Measurements from ENCODE around the gene DNAAF5.

Gene DNAAF5

DNA sequence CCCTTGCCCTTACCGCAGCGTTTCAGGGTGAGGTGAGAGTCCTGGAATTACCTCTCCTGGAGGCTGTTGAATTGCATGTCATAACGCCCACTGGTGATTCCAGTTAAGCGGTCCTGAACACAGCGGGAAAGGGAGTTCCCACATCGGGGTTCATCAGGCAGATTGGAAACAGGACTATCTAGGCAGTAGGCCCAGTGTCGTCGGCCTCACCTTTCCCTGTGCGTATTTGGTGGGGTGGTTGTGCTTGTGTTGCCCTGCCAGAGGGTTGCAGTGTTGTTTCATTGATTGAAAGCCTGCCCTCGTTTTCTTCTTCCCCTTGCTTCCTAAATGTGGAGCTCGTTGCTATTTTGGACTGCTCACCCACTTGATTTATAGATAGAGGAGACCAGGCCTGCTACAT, 95.2 kb downstream of the DNAAF5 start:
- no peak for DNase-seq (ENCODE audit: low read depth)
- in situ Hi-C loops (cut with HindIII; ENCODE audit: low sequenced_read_pairs) = no loop called here
- TF ChIP-seq, protein P1, sequence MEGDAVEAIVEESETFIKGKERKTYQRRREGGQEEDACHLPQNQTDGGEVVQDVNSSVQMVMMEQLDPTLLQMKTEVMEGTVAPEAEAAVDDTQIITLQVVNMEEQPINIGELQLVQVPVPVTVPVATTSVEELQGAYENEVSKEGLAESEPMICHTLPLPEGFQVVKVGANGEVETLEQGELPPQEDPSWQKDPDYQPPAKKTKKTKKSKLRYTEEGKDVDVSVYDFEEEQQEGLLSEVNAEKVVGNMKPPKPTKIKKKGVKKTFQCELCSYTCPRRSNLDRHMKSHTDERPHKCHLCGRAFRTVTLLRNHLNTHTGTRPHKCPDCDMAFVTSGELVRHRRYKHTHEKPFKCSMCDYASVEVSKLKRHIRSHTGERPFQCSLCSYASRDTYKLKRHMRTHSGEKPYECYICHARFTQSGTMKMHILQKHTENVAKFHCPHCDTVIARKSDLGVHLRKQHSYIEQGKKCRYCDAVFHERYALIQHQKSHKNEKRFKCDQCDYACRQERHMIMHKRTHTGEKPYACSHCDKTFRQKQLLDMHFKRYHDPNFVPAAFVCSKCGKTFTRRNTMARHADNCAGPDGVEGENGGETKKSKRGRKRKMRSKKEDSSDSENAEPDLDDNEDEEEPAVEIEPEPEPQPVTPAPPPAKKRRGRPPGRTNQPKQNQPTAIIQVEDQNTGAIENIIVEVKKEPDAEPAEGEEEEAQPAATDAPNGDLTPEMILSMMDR (IDR thresholded peaks at IDR 0.05; ENCODE audit: low read depth, low read length, missing control alignments) = no peak
- H3K4me3 ChIP-seq (ENCODE audit: low read depth, low read length) = no peak overlapping the region

DNA sequence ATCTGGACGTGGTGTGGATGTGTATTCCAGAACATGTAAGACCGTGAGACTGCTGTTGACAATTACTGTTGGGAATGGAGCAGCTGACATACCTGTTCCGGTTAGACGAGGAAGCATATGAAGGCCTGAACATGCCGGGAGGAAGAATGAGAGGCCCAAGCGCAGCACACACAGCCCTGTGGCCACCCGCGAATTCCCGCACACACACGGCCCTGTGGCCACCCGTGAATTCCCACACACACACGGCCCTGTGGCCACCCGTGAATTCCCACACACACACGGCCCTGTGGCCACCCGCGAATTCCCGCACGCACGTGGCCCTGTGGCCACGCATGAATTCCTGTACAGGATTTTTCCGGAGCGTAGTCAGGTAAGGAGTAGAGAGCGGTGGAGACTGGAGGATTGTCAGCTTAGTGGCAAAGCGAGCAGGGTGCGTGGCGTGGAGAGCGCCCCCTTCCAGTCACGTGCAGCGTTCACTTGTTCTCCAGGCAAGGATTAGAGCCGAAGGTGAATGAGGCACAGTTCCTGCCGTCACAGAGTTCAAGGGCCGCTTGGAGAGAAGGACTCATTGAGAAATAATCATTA, 96.3 kb downstream of the DNAAF5 start:
- H3K4me3 ChIP-seq (ENCODE audit: low read depth, low read length) = no peak overlapping the region
- no peak for DNase-seq (ENCODE audit: low read depth)
- in situ Hi-C loops (cut with HindIII; ENCODE audit: low sequenced_read_pairs) = no loop called here
- TF ChIP-seq, protein P1 (IDR thresholded peaks at IDR 0.05; ENCODE audit: low read depth, low read length, missing control alignments) = no peak

DNA sequence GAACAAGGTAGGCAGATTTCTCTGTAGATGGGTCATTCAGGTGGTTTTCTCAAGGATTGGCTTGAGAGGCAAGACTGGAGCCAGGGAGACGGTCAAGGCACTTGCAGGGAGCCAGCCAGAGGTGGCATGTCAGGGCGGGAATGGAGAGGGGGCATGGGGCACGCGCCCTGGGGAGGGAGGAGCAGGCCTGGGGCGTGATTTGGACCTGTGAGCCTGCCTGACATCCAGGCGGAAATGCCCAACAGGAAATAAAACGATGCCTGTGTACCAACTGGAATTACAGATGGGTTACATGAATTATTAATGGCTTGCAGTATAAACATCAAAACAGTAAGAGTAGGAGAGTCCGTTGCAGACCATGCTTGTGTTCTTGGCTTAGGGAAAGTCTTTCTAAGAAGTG, 97.2 kb downstream of the DNAAF5 start:
- in situ Hi-C loops (cut with HindIII; ENCODE audit: low sequenced_read_pairs) = no loop called here
- TF ChIP-seq, protein P1 (IDR thresholded peaks at IDR 0.05; ENCODE audit: low read depth, low read length, missing control alignments) = no peak
- DNase-seq (ENCODE audit: low read depth) = no peak
- no peak overlapping the region for H3K4me3 ChIP-seq (ENCODE audit: low read depth, low read length)

DNA sequence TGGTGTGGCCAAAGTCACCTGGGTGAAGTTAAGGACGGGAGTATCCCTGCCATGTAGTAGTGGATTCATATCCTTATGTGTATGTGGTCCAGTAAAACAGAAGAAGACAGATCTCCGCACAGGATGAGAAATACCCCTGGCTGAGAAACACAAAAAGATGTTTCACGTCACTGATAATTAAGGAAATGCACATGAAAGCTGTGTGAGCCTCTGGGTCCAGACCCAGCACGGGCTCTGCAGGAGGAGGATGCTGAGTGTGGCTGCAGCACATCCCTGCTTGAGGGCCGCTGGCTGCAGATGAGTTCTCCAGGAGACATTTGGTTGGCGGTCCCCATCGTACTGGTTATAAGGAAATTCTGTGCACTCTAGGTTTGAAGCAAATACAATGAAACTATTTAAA, 97.6 kb downstream of the DNAAF5 start:
- H3K4me3 ChIP-seq (ENCODE audit: low read depth, low read length) = no peak overlapping the region
- TF ChIP-seq, protein P1 (IDR thresholded peaks at IDR 0.05; ENCODE audit: low read depth, low read length, missing control alignments) = no peak
- DNase-seq (ENCODE audit: low read depth) = no peak
- in situ Hi-C loops (cut with HindIII; ENCODE audit: low sequenced_read_pairs) = no loop called here

DNA sequence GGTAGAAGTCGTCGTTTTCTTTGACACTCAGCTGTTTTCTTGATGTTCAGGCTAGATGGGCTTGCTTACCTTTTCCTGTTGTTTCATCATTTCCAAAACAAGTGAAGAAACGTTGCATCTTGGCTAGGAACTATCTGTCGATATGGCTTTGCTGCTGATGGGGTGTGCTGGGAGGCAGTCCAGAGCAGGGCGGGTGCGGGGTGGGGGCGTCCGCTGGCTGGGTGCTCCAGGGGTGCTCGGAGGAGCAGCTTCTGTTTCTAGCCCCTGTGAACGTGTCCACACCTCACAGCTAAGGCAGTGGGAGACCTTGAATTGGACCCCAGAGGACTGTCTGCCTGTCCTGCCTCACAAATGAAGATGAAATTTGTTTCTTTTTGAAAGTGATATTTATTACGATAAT, 98.2 kb downstream of the DNAAF5 start:
- no peak for DNase-seq (ENCODE audit: low read depth)
- TF ChIP-seq, protein P1 (IDR thresholded peaks at IDR 0.05; ENCODE audit: low read depth, low read length, missing control alignments) = no peak
- in situ Hi-C loops (cut with HindIII; ENCODE audit: low sequenced_read_pairs) = no loop called here
- H3K4me3 ChIP-seq (ENCODE audit: low read depth, low read length) = no peak overlapping the region

DNA sequence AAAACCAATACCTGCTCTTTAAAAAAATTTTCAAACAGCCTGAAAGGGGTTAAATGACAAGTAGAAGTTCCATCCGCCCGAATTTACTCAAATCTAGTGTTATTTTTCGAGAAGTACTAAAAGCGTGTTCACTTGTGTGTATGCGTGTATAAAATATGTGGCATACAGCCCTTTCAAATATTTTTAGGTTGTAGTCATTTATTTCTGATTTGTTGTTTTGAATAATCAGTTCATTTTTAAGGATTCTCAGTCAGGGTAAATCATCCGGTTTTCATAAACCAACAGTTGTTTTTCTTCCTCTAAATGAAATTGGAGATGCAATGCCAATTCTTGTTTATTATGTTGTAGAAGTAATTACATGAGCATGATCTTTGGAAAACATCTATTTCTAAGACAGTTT, 98.9 kb downstream of the DNAAF5 start:
- no peak overlapping the region for H3K4me3 ChIP-seq (ENCODE audit: low read depth, low read length)
- DNase-seq (ENCODE audit: low read depth) = no peak
- TF ChIP-seq, protein P1 (IDR thresholded peaks at IDR 0.05; ENCODE audit: low read depth, low read length, missing control alignments) = no peak
- in situ Hi-C loops (cut with HindIII; ENCODE audit: low sequenced_read_pairs) = no loop called here
